IPS-18c (cell line): Measurements from ENCODE around the gene LAIR2.
"Not testable (repeated sequence)": the region's sequence is repeated elsewhere in the genome, so short reads cannot be mapped to it uniquely, and the experiment has no call there.

Source experiments
- H3K4me3 ChIP-seq: 2 replicates; pipeline ENCODE4 v1.7.0; 2013; ENCODE audit warnings: low read depth, mild to moderate bottlenecking, low read length, moderate library complexity; ENCODE audit not compliant: insufficient read depth
- H3K9me3 ChIP-seq: one replicate; pipeline ENCODE4 v1.6.1; 2013; ENCODE audit warnings: mild to moderate bottlenecking, low read length, moderate library complexity; ENCODE audit not compliant: control insufficient read depth, insufficient read depth

The LAIR2 gene

DNA sequence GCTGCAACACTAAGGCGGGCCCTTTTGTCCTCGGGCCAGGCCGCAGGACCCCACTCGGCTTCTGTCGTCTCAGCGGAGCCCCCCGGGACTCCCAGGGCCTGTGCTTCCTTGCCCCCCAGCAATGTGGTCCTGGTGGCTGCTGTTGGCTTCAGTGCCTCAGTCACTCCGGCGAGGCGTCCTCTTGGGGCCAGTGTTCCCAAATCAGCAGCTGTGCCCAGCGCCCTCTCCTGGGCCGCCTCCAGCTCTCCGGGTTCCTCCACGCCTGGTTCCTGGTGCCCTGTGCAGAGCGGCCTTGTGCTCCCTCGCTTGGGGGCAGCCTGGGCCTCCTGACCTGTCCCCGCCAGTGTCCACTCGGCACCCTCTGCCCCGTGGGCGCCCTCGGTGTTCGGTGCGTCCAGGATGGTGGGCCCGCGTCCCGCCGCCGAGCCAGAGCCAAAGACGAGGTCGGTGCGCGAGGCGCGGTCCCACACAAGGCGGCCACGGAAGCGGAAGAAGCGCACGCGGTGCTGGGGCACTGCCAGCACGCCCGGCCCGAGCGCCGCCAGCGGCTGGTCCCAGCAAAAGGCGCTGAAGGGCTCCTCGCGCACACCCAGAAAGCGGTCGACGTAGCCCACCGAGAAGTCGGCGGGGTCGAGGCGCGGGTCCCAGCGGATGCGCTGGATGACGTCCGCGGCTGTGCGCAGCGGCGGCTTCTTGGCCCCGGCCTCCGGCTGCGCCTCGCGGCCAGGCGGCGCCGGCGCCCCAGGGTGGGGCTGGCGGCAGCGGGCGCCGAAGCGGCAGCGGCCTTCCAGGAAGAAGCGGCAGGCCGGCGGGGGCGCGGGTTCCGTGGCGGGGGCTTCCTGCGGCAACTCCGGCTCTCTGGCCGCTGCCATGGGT, 39.7 kb upstream of the LAIR2 start:
- Histone ChIP-seq H3K4me3 (peak overlapping the region; percentile 81), H3K9me3 (no peaks in the 10 kb centered on the region)

DNA sequence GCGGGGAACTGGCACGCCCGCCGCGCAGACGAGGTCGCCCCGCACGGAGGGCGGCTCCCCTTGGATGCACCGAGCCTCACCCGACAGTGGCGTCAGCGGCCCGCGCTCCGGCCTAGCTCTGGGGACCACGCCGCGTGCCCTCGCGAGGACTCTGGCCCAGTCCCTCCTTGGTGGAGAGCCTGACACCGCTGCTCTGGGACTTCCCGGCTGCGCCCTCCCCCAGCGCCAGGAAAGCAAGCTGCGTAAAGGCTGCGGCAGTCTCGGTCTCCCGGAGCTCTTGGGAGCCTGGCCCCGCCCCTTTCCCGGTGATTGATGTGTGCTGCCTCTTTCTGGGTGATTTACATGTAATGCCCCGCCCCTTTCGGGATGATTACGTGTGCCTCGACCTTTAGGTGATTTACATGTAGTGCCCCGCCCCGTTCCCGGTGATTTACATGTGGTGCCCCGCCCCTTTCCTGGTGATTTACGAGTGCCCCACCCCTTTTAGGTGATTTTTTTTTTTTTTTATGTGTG, 39.0 kb upstream of the LAIR2 start, which contains the start of gene LENG9:
Gene LENG9, minus strand, starts transcription at position 248 of the 513 bp plus-strand sequence. CDS start 252 bp downstream, outside the sequence.
- Histone ChIP-seq H3K4me3 (peak within 1 kb of the TSS; percentile 81), H3K9me3 (no peaks in the 10 kb centered on the region)

DNA sequence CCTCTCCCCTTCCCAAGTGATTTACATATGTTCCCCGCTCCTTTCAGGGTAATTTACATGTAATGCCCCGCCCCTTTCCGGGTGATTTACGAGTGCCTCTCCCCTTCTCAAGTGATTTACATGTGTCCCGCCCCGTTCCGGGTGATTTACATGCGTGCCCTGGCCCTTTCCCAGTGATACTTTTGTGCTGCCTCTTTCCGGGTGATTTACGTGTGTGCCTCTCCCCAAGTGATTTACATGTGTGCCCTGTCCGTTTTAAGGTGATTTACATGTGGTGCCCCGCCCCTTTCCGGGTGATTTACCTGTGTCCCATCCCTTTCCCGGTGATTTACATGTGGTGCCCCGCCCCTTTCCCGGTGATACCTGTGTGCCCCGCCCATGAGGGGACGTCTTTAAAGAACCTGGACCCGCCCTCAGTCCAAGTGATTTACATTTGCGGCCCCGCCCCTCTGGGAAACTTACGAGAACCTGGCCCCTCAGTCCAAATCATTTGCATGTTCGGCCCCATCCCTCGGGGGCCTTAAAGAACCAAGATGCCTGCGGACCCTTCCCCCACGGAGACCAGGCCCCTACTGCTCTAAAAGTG, 38.5 kb upstream of the LAIR2 start:
- Histone ChIP-seq H3K4me3 (peak overlapping the region; percentile 81), H3K9me3 (no peaks in the 10 kb centered on the region)

DNA sequence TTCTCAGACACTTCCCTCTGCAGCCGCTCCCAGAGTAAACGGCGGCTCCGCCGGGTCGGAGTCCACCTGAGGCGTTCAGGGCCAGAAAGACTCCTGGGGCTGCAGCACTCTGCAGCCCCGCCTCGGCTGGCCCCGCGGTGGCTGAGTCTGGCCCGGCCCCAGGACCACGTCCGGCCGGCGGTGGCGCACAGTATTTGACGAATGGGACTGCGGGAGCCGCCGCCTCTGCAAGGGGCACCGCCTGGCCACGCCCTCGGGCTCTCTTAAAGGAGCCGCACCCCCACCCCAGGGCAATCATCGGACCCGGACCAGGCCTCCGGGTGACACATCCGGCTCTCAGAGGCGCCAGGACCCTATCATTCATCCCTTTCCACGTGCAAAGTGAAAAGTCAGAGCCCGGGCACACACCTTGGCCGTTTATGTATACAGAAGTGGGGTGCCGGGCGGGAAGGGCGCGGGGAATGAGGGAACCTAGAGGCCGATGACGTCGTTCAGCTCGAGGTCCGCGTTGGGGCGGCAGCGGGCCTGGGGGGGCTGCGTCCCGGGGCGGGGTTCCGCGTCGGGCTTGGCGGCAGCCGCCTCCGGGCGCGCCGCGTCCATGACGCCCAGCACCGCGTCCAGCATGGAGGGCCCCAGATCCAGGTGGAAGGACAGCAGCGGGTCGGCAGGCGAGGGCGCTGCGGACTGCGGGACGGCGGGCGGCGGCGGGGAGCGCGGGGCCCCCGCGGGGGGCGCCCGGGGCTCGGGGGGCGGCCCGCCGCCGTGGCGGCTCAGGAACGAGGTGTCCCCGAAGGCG, 37.8 kb upstream of the LAIR2 start:
- peak overlapping the region; percentile 81 for H3K4me3 ChIP-seq
- no peaks in the 10 kb centered on the region for H3K9me3 ChIP-seq

DNA sequence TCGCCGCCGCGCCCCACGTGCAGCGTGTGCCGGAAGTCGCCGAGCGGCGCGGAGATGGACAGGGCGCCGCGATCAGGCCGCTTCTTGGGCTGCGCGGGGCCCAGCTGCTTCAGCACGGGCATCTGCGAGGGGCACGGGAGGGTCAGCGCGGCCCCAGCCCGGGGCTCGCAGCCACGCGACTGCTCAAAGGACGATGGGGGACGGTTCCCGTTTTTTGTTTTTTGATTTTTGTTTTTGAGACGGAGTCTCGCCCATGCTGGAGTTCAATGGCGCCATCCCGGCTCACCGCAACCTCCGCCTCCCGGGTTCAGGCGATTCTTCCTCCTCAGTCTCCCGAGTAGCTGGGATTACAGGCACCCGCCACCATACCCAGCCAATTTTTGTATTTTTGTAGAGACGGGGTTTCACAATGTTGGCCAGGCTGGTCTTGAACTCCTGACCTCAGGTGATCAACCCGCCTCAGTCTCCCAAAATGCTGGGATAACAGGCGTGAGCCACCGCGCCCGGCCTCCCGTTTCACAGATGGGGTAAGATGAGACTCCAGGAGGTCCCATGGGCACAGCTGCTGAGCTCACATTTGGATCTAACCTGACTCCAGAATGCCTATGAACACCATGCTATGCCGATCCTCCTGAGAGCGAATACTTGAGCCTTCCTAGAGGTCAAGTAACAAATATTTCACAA, 37.1 kb upstream of the LAIR2 start:
- no peaks in the 10 kb centered on the region for H3K9me3 ChIP-seq

DNA sequence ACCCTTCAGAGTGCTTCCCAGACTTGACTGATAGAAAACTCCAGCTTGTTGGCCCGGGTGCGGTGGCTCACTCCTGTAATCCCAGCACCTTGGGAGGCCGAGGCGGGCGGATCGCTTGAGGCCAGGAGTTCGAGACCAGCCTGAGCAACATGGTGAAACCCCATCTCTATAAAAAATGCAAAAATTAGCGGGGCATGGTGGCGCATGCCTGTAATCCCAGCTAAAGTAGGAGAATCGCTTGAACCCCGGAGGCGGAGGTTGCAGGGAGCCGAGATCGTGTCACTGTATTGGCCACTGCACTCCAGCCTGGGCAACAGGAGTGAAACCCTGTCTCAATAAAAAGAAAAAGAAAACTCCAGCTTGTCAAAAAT, 36.5 kb upstream of the LAIR2 start:
- not testable (repeated sequence) for H3K4me3 ChIP-seq, H3K9me3 ChIP-seq

More for the DNA sequence above, 37.1 kb upstream of the LAIR2 start:
- no peak overlapping the region; the same call in 1 of the 2 replicates for H3K4me3 ChIP-seq

DNA sequence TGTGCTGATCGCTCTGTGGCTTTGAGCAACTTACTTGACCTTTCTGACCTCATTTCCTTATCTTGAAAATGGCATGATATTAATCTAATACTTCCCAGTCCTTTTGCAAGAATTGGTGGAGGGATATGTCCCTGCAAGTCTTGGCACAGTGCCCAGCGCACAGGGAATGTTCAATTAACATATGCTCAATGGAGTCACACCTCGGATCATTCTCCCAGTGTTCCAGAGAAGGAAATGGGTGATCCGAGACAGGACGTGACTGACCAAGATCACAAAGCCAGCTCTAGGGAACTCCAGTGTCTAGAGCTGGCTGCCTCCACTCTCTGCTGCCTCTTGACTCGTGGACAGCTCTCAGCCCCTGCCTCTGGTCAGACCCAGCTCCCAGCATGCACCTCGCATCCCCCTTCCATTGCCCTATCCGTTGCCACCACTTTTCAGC, 33.1 kb upstream of the LAIR2 start:
- H3K4me3 ChIP-seq = no peak overlapping the region
- no peaks in the 10 kb centered on the region for H3K9me3 ChIP-seq

DNA sequence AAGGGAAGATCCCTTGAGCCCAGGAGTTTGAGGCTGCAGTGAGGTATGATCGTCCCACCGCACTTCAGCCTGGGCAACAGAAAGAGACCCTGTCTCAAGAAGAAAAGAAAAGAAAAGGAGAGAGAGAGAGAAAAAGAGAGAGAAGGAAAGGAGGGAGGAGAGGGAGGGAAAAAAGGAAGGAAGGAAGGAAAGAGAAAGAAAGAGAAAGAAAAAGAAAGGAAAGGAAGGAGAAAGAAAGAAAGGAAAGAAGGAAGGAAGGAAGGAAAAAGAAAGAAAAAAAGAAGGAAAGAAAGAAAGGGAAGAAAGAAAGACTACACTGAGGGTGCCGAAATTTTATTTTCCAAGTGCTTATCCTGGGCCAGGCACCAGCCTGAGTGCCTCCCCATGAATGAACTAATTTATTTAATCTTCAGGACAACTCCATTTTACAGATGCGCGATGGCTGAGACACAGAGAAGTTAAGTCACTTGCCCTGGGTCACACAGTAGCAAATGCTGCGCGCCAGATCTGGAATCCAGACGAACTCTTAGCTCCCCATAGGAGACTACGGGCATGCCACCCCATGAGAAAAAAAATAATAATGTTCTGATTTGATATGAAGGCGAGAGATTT, 32.2 kb upstream of the LAIR2 start:
- Histone ChIP-seq H3K9me3 (no peaks in the 10 kb centered on the region), H3K4me3 (no peak overlapping the region)

DNA sequence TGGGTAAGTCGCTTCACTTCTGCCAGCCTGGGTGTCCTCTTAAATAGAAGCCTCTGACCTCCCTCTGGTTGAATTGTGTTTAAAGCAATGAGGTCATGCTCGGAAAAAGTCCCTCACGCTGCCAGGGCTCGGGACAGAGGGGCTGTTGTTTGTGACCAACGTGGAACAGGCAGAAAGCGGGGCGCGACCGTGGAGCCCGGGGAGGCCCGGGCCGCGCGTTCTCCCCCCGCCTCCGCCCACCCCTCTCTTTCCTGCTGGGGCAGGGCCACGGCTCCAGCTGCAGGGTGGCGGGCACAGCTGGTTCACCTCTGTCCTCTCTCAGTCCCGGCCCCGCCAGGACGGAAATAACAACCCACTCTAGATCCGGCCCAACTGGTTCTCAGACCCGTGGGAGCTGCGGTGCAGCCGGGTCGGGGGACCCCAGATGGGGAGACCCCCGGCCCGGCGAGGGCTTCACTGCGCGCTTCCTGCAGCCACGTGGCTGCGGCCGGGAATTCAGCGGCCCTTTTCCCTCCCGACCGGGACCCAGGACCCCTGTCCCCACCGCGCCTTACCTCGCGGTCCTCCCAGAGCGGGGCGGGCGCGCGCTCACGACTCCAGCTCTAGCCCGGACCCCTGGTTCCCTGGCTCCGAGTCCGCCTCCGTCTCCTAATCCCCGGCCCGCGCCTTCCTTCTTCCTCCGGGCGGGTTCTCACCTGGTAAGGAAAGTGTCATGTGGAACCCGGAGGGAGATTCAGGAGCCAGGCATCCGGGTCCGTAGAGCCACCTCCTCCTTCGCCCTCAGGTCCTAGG, 31.4 kb upstream of the LAIR2 start:
- Histone ChIP-seq H3K4me3 (peak overlapping the region; percentile 46), H3K9me3 (no peaks in the 10 kb centered on the region)

DNA sequence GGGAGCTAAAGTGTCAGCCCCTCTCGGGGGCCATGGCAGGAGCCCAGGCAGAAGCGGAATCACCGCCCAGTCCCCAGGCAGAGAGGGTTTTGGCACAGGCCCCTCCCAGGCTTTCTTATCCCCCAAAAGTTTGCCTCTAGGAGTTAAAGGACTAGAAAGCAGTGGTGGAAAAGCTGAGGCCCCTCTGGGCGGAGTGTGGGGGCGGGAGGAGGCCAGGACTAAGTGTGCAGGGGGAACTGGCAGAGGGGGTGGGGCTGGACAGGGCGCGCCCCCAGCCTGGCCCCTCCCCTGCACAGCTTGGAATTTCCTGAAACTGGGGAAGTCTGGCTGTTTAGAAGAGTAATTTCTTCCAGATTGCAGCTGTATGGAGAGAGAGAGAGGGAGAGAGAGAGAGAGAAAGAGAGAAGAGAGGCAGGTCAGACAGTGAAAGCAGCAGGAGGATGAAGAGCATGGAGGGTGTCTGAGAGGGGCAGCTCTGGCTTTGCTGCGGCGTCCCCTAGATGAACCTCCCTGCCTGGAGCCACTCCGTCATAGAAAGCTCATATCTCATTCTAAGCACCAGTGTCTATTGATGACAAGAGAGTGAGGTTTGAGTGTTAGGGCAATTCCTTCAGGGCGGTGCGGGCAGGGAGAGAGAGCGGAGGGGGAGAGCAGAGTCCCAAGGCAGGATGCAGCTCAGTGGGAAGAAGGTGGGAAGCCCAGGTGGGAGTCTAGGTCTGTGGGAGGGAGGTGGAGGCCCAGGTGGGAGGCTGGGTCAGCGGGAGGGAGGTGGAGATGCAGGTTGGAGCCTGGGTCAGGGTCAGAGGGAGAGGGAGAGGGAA, 29.4 kb upstream of the LAIR2 start, which contains the start of gene CDC42EP5:
Gene CDC42EP5, minus strand, starts transcription at position 226 of the 821 bp plus-strand sequence. CDS start 7,749 bp downstream, outside the sequence.
- Histone ChIP-seq H3K4me3 (peak within 1 kb of the TSS; percentile 24), H3K9me3 (no peaks in the 10 kb centered on the region)

DNA sequence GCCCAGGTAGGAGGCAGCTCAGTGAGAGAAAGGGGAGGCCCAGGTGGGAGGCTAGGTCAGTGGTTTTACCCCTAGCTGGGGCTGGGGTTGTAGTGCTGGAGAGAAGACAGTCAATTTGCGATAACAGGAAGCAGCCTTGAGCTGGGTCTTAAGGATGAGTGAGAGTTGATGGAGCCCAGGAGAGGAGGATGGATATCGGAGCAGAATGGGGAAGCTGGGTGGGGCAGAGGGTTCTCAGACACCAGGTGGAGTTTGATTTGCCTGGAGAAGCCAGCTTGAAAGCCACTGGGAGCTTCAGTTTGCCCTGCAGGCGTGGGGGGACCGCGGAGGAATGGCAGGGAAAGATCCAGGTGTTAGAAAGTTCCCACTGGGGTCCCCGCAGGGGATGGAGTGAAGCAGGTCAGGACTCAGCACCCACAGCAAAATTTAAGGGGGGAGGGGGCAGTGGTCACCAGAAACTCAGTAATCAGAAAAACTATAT, 28.7 kb upstream of the LAIR2 start:
- H3K4me3 ChIP-seq = no peak overlapping the region
- H3K9me3 ChIP-seq = no peaks in the 10 kb centered on the region

DNA sequence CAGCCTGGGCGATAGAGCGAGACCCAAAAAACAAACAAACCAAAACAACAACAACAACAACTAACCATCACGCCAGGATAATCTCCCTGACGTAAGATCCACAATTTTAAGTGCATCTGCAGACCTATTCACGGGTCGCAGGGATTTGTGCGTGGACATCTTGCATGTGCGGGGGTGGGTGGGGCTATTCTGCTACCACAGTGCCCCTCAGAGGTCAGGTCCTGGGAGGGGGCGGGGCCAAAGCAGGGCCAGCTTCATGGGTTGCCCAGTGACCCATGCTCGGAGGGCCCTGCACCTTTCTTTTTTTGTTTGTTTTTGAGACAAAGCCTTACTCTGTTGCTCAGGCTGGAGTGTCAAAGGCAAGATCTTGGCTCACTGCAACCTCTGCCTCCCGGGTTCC, 26.9 kb upstream of the LAIR2 start:
- H3K4me3 ChIP-seq = no peak overlapping the region
- no peaks in the 10 kb centered on the region for H3K9me3 ChIP-seq

DNA sequence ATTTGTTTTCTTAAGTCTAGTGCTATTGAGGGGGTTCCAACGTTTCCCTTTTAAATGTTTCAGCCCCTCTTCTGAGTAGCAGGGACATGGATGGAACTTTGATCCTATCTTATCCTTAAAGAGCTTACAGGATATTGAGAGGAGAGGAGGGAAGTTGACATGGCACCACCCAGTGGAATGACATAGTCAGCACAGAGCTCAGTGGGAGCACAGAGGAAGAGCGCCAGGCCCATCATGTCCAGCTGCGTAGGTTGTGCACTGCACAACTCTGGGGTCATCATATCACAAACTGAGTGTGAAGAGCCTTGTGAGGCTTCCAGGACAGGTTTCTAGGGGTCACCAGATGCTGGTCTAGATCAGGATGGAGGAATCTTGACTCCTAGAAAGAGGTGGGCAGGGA, 25.0 kb upstream of the LAIR2 start:
- Histone ChIP-seq H3K9me3 (no peaks in the 10 kb centered on the region), H3K4me3 (no peak overlapping the region)

DNA sequence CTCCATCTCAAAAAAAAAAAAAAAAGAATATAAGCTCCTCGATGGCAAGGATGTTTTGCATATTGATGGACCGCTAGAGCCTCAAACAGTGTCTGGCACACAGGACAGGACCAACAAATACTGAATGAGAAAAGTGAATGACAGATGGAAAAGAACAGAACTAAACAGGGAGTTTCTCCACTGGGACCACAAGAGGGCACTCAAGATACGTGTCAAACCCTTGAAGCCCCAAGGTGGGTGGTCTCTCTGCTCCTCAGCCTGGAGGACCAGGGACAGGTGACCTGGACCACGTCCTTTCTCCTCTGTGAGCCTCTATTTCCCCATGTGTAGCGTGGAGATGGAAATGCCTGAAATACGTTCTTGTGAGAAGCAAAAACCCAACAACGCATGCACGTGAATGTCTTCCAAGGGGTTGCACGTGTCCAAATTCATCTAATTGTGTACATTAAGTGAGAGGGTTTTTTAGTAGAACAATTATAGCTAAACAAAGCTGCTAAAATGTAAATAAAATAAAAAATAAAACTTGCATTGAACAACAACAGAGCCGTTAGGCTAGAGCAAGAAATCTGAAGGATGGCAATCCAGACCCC, 23.9 kb upstream of the LAIR2 start:
- H3K9me3 ChIP-seq = no peaks in the 10 kb centered on the region
- H3K4me3 ChIP-seq = no peak overlapping the region

DNA sequence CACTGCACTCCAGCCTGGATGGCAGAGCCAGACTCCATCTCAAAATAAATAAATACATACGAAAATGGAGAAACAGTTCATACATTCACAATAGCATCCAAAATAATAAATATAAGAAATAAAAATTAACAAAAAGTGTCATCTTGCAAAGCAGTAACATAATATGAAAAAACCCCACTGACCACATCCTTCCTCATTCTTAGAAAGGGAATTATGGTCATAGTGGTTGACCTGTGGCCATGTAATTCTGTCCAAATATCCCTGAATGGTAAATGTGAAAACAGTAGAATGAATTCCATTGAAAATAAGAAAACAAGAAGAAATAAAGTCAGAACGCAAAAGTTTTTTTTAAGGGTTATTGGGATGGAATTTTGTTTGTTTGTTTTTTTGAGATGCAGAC, 22.6 kb upstream of the LAIR2 start:
- H3K4me3 ChIP-seq = no peak overlapping the region
- no peaks in the 10 kb centered on the region for H3K9me3 ChIP-seq
